SJSA1 (cell line): Measurements from ENCODE around the gene RNF213. TPM values are rescaled to one million over a fixed set of nuclear protein-coding genes. Genes with fewer than 3 reads are reported as not detected.
"Not testable (repeated sequence)": the region's sequence is repeated elsewhere in the genome, so short reads cannot be mapped to it uniquely, and the experiment has no call there.

ENCODE experiments used
- DNase-seq, 2 experiments: peaks; one replicate each; pipeline ENCODE4 v3.0.0-alpha.2; 2015 to 2020; ENCODE audit warnings: low spot score in 2 of 2, low read depth in 1 of 2
- H3K27ac ChIP-seq: fragments of 250-450 bp; sonication (Bioruptor Pico); 2 replicates; pipeline ENCODE4 v1.5.1; 2020; ENCODE audit warnings: mild to moderate bottlenecking, moderate library complexity
- H3K27me3 ChIP-seq: fragments of 250-450 bp; sonication (Bioruptor Pico); replicated peaks from 2 replicates; pipeline ENCODE4 v1.5.1; 2020; ENCODE audit warnings: mild to moderate bottlenecking, moderate library complexity
- H3K36me3 ChIP-seq: fragments of 250-450 bp; sonication (Bioruptor Pico); 2 replicates; pipeline ENCODE4 v1.5.1; 2020; ENCODE audit warnings: mild to moderate bottlenecking
- H3K4me1 ChIP-seq: fragments of 250-450 bp; sonication (Bioruptor Pico); replicated peaks from 2 replicates; pipeline ENCODE4 v1.6.1; 2021; ENCODE audit warnings: mild to moderate bottlenecking
- H3K4me3 ChIP-seq: fragments of 250-450 bp; sonication (Bioruptor Pico); 2 replicates; pipeline ENCODE4 v1.5.1; 2020; ENCODE audit warnings: mild to moderate bottlenecking
- H3K9me3 ChIP-seq: fragments of 250-450 bp; sonication (Bioruptor Pico); replicated peaks from 2 replicates; pipeline ENCODE4 v1.5.1; 2020; ENCODE audit warnings: mild to moderate bottlenecking
- total RNA-seq: library from RNA; depleted of rRNA; stranded (reverse); fragments of >200 nt; shearing (Covaris generic); gene quantifications from 2 replicates; pipeline ENCODE4 v1.2.3, GENCODE V29; 2014

RNF213 gene
- total RNA-seq, 1 experiment from 2014 or later = 49.8 TPM

DNA sequence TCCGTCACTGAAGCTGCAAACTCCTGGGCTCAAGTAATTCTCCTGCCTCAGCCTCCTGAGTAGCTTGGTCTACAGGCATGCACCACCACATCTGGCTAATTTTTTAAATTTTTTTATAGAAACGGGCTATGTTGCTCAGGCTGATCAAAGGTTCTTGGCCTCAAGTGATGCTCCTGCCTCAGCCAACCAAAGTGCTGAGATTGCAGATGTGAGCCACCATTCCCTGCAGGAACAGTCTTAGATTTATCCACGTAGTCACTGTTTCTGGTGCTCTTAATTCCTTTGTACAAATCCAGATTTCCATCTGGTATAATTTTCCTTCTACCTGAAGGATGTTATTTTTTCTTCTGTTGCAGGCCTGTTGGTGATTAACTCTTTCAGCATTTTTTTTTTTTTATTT, 27.4 kb upstream of the RNF213 start:
- Histone ChIP-seq H3K27ac (no peak overlapping the region), H3K9me3 (peaks cover 21% of the 10 kb centered on the region), H3K4me3 (no peak overlapping the region), H3K27me3 (no peaks in the 10 kb centered on the region), H3K36me3 (peaks cover 38% of the 10 kb centered on the region), H3K4me1 (no peaks in the 10 kb centered on the region)
- no peak for DNase-seq

DNA sequence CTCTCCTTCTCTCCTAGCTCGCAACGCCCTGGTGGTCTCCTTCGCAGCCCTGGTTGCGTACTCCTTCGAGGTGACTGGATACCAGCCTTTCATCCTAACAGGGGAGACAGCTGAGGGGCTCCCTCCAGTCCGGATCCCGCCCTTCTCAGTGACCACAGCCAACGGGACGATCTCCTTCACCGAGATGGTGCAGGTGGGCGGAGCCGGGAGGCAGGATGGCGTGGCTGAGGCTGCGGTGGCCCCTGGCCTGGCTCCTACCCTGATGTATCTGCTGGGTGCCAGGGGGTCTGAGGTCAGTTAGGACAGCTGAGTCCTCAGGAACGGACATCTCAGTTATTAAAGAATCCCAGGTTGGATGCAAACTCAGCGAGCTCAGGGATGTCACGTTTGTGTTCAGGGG, 23.7 kb upstream of the RNF213 start:
- no peak overlapping the region for H3K4me3 ChIP-seq

DNA sequence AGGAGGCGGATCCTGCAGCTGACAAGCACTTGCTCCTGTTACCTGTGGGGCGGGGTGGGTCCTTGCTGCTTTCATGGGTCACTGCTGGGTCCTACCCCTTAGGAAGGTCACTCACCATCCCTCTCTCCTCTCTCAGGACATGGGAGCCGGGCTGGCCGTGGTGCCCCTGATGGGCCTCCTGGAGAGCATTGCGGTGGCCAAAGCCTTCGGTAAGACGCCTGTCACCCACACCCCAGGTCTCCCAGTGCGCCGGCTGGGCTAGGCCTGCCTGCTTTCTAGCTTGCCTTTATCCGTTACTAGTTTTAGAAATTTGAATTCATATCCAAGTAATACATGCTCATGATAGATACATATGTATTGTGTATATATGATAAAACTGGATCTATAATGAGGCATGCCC, 23.3 kb upstream of the RNF213 start:
- DNase-seq = no peak
- Histone ChIP-seq H3K9me3 (peaks cover 18% of the 10 kb centered on the region), H3K4me3 (no peak overlapping the region), H3K27me3 (no peaks in the 10 kb centered on the region), H3K36me3 (peaks cover 58% of the 10 kb centered on the region), H3K27ac (no peak overlapping the region), H3K4me1 (no peaks in the 10 kb centered on the region)

More for the DNA sequence above, 23.7 kb upstream of the RNF213 start:
- Histone ChIP-seq H3K27me3 (no peaks in the 10 kb centered on the region), H3K4me1 (no peaks in the 10 kb centered on the region), H3K27ac (no peak overlapping the region), H3K9me3 (peaks cover 21% of the 10 kb centered on the region), H3K36me3 (peaks cover 53% of the 10 kb centered on the region)
- DNase-seq = no peak

DNA sequence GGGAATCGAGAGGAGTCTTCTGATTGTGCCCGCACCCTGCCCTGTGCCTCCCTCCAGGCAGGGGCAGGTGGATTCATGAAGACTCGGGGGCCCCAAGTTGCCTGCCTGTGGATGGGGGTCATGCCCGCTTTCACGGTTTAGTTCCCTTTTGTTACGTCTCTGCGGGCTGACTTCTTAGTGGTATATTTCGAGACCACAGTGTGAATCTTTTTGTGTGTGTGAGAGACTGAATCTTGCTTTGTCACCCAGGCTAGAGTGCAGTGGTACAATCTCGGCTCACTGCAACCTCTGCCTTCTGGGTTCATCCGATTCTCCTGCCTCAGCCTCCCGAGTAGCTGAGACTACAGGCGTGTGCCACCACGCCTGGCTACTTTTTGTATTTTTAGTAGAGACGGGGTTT, 18.1 kb upstream of the RNF213 start:
- Histone ChIP-seq H3K4me1 (no peaks in the 10 kb centered on the region), H3K9me3 (no peaks in the 10 kb centered on the region), H3K36me3 (peaks cover 50% of the 10 kb centered on the region), H3K27ac (no peak overlapping the region), H3K4me3 (no peak overlapping the region), H3K27me3 (no peaks in the 10 kb centered on the region)
- no peak for DNase-seq

DNA sequence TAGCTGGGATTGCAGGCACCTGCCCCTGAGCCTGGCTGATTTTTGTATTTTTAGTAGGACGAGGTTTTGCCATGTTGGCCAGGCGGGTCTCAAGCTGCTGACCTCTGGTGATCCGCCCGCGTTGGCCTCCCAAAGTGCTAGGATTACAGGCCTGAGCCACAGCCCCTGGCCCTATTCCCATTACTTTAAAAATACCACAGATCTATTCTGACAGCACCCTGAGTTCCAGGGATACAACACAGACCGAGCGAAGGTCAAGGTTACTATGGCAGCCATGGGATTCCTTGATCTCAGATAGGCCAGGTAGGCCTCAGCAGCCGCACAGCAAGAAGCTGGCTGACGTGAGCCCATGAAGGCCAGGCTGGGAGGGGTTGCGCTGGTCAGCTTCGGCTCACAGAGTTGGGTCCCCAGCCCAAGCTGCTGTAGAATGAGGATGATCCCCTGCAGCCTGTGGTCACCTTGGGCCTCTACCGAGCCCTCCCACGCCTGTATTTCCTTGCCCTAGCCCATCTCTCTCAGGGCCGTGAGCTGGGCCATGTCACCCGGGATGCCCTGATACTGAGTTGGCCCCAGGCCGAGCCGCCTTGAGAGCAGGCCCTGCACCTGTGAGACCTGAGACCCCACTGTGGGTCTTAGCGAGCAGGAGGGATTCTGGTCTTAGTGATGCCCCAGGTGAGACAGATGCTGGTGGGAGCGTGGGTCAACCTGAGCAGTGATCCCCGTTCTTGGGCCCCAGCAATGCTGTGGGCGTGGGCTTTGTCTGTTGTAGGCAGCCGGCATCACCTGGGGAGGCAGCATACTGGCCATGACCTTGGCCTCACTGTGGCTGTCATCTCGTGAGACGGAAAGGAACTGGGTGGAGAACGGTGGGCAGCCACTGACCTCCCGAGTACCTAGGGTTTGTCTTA, 16.9 kb upstream of the RNF213 start:
- Histone ChIP-seq H3K4me3 (no peak overlapping the region), H3K27me3 (no peaks in the 10 kb centered on the region), H3K27ac (no peak overlapping the region), H3K36me3 (peaks cover 40% of the 10 kb centered on the region), H3K4me1 (no peaks in the 10 kb centered on the region), H3K9me3 (no peaks in the 10 kb centered on the region)
- no peak for DNase-seq

DNA sequence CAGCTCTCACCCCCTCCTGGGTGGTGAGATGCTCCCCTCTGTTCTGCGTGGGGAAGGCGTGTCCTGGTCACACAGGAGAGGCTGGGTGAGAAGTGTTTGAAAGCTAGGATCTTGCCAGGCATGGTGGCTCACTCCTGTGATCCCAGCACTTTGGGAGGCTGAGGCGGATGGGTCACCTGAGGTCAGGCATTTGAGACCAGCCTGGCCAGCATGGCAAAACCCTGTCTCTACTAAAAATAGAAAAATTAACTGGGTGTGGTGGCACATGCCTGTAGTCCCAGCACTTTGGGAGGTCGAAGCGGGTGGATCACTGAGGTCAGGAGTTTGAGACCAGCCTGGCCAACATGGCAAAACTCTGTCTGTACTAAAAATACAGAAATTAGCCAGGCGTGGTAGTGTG, 16.2 kb upstream of the RNF213 start:
- H3K27me3 ChIP-seq, H3K4me3 ChIP-seq, DNase-seq, H3K27ac ChIP-seq, H3K9me3 ChIP-seq, H3K4me1 ChIP-seq: not testable (repeated sequence)
- peaks cover 38% of the 10 kb centered on the region for H3K36me3 ChIP-seq

DNA sequence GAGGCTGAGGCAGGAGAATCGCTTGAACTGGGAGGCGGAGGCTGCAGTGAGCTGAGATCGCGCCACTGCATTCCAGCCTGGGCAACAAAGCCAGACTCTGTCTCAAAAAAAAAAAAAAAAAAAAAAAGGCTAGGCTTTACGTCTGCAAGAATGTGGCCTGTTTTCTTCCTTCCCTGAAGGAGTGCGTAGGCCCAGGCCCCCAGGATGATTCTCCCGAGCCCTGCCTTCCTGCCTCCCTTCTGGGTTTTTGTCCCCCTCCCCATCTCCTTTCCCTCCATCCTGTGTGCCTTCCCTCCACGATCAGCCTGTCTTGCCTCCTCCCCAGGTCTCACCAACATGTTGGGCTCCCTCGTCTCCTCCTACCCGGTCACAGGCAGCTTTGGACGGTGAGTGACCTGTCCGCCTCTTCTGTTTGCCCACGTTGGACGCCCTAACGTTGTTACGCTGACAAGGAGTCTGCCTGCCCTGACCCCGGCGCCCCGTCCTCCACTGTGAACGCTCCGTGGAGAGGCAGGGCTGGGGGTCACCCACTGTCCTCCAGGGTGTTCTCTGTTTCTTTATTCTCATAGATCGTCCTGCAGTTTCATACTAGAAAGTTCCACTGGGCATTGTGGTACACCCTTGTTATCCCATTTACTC, 15.7 kb upstream of the RNF213 start:
- Histone ChIP-seq H3K36me3 (peaks cover 33% of the 10 kb centered on the region), H3K9me3 (no peaks in the 10 kb centered on the region)

DNA sequence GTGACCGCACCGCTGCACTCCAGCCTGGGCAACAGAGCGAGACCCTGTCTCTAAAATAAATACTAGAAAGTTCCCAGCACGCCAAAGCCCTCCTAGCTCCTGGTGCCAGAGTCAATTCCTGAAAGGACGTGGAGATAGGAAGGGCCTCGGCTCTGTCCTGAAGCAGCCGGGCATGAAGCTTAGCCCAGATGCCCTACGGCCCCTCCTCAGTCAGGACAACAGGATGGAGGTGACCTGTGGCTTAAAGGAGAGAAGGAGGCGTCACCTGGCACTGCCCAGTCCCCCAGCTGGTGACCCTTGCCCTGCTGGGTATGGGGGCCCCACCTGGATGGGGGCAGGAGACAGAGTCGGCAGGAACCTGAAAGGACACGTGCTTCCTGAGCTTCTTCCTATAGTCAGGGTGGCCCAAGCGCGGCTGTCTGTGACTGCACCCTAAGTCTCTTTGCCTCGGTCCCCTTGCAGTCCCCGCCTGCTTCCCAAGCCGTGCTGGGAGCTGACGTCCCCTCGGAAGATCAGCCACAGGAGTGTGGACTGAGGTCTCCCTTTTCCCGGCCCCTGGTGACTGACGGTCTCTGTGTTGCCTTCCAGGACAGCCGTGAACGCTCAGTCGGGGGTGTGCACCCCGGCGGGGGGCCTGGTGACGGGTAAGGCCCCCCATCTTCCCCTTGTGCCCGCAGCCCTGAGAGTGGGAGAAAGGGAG, 14.9 kb upstream of the RNF213 start:
- no peak overlapping the region for H3K27ac ChIP-seq
- H3K27me3 ChIP-seq = no peaks in the 10 kb centered on the region
- H3K9me3 ChIP-seq = no peaks in the 10 kb centered on the region
- no peaks in the 10 kb centered on the region for H3K4me1 ChIP-seq
- H3K36me3 ChIP-seq = peaks cover 33% of the 10 kb centered on the region
- H3K4me3 ChIP-seq = no peak overlapping the region
- no peak for DNase-seq

More for the DNA sequence above, 15.7 kb upstream of the RNF213 start:
- Histone ChIP-seq H3K27me3 (no peaks in the 10 kb centered on the region), H3K4me1 (no peaks in the 10 kb centered on the region), H3K4me3 (no peak overlapping the region), H3K27ac (no peak overlapping the region)
- DNase-seq = no peak

DNA sequence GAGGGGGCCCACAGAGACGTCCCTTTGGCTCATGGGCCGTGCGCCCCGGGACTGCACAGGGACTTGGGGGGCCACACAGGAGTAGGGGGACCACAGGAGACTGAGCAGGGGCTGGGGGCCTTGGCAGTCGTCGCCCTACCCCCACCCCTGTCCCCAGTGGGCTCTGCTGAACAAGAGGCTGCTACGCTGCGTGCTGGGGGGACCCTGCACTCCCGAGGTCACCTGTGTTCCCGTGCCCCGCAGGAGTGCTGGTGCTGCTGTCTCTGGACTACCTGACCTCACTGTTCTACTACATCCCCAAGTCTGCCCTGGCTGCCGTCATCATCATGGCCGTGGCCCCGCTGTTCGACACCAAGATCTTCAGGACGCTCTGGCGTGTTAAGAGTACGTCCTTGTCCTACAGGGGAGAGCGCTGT, 14.4 kb upstream of the RNF213 start:
- no peak for DNase-seq
- H3K4me1 ChIP-seq = no peaks in the 10 kb centered on the region
- H3K27me3 ChIP-seq = no peaks in the 10 kb centered on the region
- no peaks in the 10 kb centered on the region for H3K9me3 ChIP-seq
- no peak overlapping the region for H3K4me3 ChIP-seq
- H3K27ac ChIP-seq = no peak overlapping the region
- H3K36me3 ChIP-seq = peaks cover 30% of the 10 kb centered on the region

DNA sequence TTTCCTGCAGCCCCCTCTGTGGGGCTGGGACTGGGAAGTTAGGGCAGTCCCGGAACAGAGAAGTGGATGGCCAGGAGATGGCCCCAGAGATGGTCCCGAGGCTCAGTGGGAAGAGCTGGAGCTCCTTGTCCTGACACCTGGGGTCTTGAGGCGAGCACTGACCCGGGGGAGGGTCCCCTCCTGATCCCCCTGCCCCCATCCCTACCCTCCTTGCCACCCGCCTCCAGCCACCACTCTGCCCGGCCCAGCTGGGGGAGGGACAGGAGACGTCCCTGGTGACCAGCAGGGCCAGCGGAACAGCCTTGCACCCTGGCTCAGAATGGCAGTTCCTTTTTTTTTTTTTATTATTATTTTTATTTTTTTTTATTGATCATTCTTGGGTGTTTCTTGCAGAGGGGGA, 13.9 kb upstream of the RNF213 start:
- Histone ChIP-seq H3K27ac (no peak overlapping the region), H3K36me3 (peaks cover 25% of the 10 kb centered on the region), H3K9me3 (no peaks in the 10 kb centered on the region), H3K4me3 (no peak overlapping the region), H3K4me1 (no peaks in the 10 kb centered on the region), H3K27me3 (no peaks in the 10 kb centered on the region)
- no peak for DNase-seq

DNA sequence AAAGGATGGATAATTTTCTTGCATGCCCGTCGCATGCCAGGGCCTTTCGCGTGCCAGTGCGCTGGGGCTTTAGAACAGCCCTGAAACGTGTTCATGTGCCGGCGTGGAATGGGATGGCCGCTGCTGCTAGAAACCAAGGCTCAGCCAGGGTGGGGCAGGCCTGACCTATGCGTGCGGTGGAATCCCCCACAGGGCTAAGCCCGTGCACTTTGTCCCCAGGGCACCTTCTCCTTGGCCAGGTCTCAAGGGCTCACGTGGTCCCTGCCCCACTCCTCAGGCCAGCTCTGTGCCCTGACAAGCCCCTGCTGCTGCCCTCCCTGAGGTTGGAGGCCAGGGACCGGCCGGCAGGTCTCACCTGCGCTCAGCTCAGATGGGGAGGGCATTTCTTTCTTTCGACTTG, 13.1 kb upstream of the RNF213 start:
- peaks cover 17% of the 10 kb centered on the region; the same call in 1 of the 2 replicates for H3K36me3 ChIP-seq
- no peak for DNase-seq
- no peak overlapping the region for H3K27ac ChIP-seq
- no peaks in the 10 kb centered on the region for H3K27me3 ChIP-seq
- H3K9me3 ChIP-seq = no peaks in the 10 kb centered on the region
- no peaks in the 10 kb centered on the region for H3K4me1 ChIP-seq
- no peak overlapping the region for H3K4me3 ChIP-seq

DNA sequence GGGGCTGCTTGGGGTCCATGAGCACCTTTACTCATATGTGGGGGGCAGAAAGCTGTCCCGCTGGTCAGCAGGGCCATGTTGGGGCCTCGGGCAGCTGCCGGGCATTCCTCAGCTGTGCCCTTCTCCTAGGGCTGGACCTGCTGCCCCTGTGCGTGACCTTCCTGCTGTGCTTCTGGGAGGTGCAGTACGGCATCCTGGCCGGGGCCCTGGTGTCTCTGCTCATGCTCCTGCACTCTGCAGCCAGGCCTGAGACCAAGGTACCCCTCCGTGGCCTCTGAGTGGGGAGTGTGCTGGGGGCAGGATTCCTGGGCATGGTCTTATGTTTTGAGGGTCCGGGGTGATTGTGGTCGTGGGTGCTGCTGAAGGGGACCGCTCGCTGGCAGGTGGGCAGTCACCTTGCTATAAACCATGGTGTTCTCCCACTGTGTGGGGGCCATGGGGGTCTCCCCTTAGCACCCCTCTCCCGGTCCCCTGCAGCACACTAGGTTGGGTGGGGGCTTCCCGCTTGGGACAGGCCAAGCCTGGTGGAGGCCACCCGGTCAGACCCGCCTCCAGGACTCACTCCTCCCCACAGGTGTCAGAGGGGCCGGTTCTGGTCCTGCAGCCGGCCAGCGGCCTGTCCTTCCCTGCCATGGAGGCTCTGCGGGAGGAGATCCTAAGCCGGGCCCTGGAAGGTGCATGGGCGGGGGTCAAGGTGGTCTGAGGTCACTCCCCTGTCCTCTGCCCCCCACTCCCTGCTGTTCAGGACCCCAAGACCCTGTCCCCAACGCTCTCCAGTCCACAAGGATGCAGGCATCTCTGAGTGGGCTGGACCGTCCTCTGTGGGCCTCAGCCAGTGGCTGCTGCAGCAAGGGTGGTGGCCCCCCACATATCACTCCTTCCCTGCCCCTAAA, 12.4 kb upstream of the RNF213 start:
- Histone ChIP-seq H3K27ac (no peak overlapping the region), H3K4me3 (no peak overlapping the region), H3K4me1 (no peaks in the 10 kb centered on the region), H3K27me3 (no peaks in the 10 kb centered on the region), H3K36me3 (peaks cover 17% of the 10 kb centered on the region; the same call in 1 of the 2 replicates), H3K9me3 (no peaks in the 10 kb centered on the region)
- no peak for DNase-seq
